Thyroid gland (tissue), 4 donors: Measurements from ENCODE around the gene BCL2.

Experiments
- POLR2A ChIP-seq, 2 donors: fragments of 450-650 bp; IDR thresholded peaks; one replicate each; pipeline ENCODE4 v1.6.1; 2017; ENCODE audit warnings: antibody characterized with exemption in 2 of 2, mild to moderate bottlenecking in 2 of 2, moderate library complexity in 1 of 2
- TF ChIP-seq, protein P1 (sequence below), 6 experiments: fragments of 200-600 bp in 3 of 6; fragments of 450-650 bp in 3 of 6; sonication (generic) in 3 of 6; IDR thresholded peaks; one replicate each; pipeline ENCODE4 v1.5.1; 2016 to 2019; ENCODE audit warnings: antibody characterized with exemption in 6 of 6, mild to moderate bottlenecking in 2 of 6, inconsistent platforms in 1 of 6, moderate library complexity in 1 of 6

DNA sequence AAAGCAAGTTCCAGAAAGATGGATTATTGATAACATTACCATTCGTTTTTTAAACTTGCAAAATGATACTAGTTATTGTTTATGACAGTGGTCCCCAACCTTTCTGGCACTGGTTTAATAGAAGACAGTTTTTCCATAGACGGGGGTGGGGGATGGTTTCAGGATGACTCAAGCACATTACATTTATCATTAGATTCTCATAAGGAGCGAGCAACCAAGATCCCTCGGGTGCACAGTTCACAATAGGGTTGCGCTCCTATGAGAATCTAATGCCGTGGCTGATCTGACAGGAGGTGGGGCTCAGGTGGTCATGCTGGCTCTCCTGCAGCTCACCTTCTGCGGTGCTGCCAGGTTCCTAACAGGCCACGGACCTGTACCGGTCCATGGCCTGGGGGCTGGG is 86.2 kb downstream of the BCL2 start:
- TF ChIP-seq, protein P1, sequence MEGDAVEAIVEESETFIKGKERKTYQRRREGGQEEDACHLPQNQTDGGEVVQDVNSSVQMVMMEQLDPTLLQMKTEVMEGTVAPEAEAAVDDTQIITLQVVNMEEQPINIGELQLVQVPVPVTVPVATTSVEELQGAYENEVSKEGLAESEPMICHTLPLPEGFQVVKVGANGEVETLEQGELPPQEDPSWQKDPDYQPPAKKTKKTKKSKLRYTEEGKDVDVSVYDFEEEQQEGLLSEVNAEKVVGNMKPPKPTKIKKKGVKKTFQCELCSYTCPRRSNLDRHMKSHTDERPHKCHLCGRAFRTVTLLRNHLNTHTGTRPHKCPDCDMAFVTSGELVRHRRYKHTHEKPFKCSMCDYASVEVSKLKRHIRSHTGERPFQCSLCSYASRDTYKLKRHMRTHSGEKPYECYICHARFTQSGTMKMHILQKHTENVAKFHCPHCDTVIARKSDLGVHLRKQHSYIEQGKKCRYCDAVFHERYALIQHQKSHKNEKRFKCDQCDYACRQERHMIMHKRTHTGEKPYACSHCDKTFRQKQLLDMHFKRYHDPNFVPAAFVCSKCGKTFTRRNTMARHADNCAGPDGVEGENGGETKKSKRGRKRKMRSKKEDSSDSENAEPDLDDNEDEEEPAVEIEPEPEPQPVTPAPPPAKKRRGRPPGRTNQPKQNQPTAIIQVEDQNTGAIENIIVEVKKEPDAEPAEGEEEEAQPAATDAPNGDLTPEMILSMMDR (IDR thresholded peaks at IDR 0.05), result no peak
- no peak for TF ChIP-seq POLR2A (IDR thresholded peaks at IDR 0.05)
